ENCODE measurements around the gene TRMT11. TPM values are rescaled to one million over a fixed set of nuclear protein-coding genes. Genes with fewer than 3 reads are reported as not detected.

Gene TRMT11
- total RNA-seq, 3 donors from 2014 or later (not counting 1 experiment from before 2014, with no cell fraction given): 12.2 to 16.6 (median 12.7) TPM

- Histone ChIP-seq H3K9me3 (ENCODE audit: control insufficient read depth, insufficient read depth, low read length) (no peaks in the 10 kb centered on the region), H3K4me3 (ENCODE audit: low read length) (no peak overlapping the region), H3K36me3 (ENCODE audit: control insufficient read depth, insufficient read depth, low read length) (no peaks in the 10 kb centered on the region), H3K4me1 (ENCODE audit: control insufficient read depth, insufficient read depth, low read length) (no peaks in the 10 kb centered on the region), H3K27ac (ENCODE audit: low read length) (no peak overlapping the region), H3K27me3 (ENCODE audit: control insufficient read depth, insufficient read depth, low read length) (no peaks in the 10 kb centered on the region)
- TF ChIP-seq CTCF (IDR thresholded peaks at IDR 0.05): no peak
- Mint-ChIP-seq H3K4me1 (no peaks in the 10 kb centered on the region), H3K4me3 (no peak overlapping the region), H3K27me3 (ENCODE audit: low read depth in 2 of 2) (no peaks in the 10 kb centered on the region), H3K9me3 (no peaks in the 10 kb centered on the region), H3K36me3 (no peaks in the 10 kb centered on the region), H3K27ac (no peak overlapping the region)
- DNase-seq: no peak
- WGBS (ENCODE audit: insufficient coverage): 82% methylated on average over 4 of the region's 4 CpGs
- ATAC-seq: no peak
- intact Hi-C loops (cut with micrococcal nuclease): no loop called here
These were observed 89.2 kb downstream of the TRMT11 start for GRCh38 chr6:126075335-126076071.

GRCh38 chr6:126076992-126077664 lies 90.8 kb downstream of the TRMT11 start:
- WGBS (ENCODE audit: insufficient coverage): 95% methylated on average over 3 of the region's 3 CpGs
- Mint-ChIP-seq H3K27ac (no peak overlapping the region), H3K36me3 (no peaks in the 10 kb centered on the region), H3K27me3 (ENCODE audit: low read depth in 2 of 2) (no peaks in the 10 kb centered on the region), H3K4me1 (no peaks in the 10 kb centered on the region), H3K9me3 (no peaks in the 10 kb centered on the region), H3K4me3 (no peak overlapping the region)
- no peak for DNase-seq
- no peak for TF ChIP-seq CTCF (IDR thresholded peaks at IDR 0.05)
- H3K4me3 ChIP-seq (ENCODE audit: low read length): no peak overlapping the region
- no peaks in the 10 kb centered on the region for H3K27me3 ChIP-seq (ENCODE audit: control insufficient read depth, insufficient read depth, low read length)
- intact Hi-C loops (cut with micrococcal nuclease): no loop called here
- no peaks in the 10 kb centered on the region for H3K4me1 ChIP-seq (ENCODE audit: control insufficient read depth, insufficient read depth, low read length)
- no peak for ATAC-seq
- no peaks in the 10 kb centered on the region for H3K9me3 ChIP-seq (ENCODE audit: control insufficient read depth, insufficient read depth, low read length)
- H3K27ac ChIP-seq (ENCODE audit: low read length): no peak overlapping the region
- no peaks in the 10 kb centered on the region for H3K36me3 ChIP-seq (ENCODE audit: control insufficient read depth, insufficient read depth, low read length)

- no peak overlapping the region for H3K27ac Mint-ChIP-seq
- H3K36me3 Mint-ChIP-seq: no peaks in the 10 kb centered on the region
These were observed 91.8 kb downstream of the TRMT11 start for GRCh38 chr6:126077810-126078776.

More at GRCh38 chr6:126077810-126078776, 91.8 kb downstream of the TRMT11 start:
- H3K27me3 Mint-ChIP-seq (ENCODE audit: low read depth in 2 of 2): no peaks in the 10 kb centered on the region
- no peak overlapping the region for H3K4me3 Mint-ChIP-seq
- H3K27ac ChIP-seq (ENCODE audit: low read length): no peak overlapping the region
- no peaks in the 10 kb centered on the region for H3K27me3 ChIP-seq (ENCODE audit: control insufficient read depth, insufficient read depth, low read length)
- no peaks in the 10 kb centered on the region for H3K9me3 ChIP-seq (ENCODE audit: control insufficient read depth, insufficient read depth, low read length)
- no peaks in the 10 kb centered on the region for H3K36me3 ChIP-seq (ENCODE audit: control insufficient read depth, insufficient read depth, low read length)
- WGBS (ENCODE audit: insufficient coverage): 94% methylated on average over 10 of the region's 11 CpGs
- no peak for DNase-seq
- H3K4me1 Mint-ChIP-seq: no peaks in the 10 kb centered on the region
- no peaks in the 10 kb centered on the region for H3K4me1 ChIP-seq (ENCODE audit: control insufficient read depth, insufficient read depth, low read length)
- no peak for ATAC-seq
- intact Hi-C loops (cut with micrococcal nuclease): no loop called here
- H3K9me3 Mint-ChIP-seq: no peaks in the 10 kb centered on the region
- H3K4me3 ChIP-seq (ENCODE audit: low read length): no peak overlapping the region
- TF ChIP-seq CTCF (IDR thresholded peaks at IDR 0.05): no peak

Data from natural killer cell (primary cell).